Fibroblast of lung (primary cell): ENCODE data around the gene NTSR1. TPM values are rescaled to one million over a fixed set of nuclear protein-coding genes. Genes with fewer than 3 reads are reported as not detected.

Experiments
- DNase-seq, 2 donors: peaks; one replicate each; pipeline versions ENCODE4 v3.0.0 to v3.0.0-alpha.2; 2010; ENCODE audit warnings: low read depth in 2 of 2
- H2AFZ ChIP-seq: 2 replicates; pipeline ENCODE4 v1.5.1; 2012; ENCODE audit warnings: low read length, control low read depth, inconsistent platforms
- H3K27ac ChIP-seq: 2 replicates; pipeline ENCODE4 v1.5.1; 2011; ENCODE audit warnings: low read length, control low read depth; ENCODE audit not compliant: insufficient read depth
- H3K27me3 ChIP-seq: 2 replicates; pipeline ENCODE4 v1.5.1; 2011; ENCODE audit warnings: mild to moderate bottlenecking, low read length; ENCODE audit not compliant: control insufficient read depth, insufficient read depth
- H3K36me3 ChIP-seq: 2 replicates; pipeline ENCODE4 v1.5.1; 2011; ENCODE audit warnings: low read length; ENCODE audit not compliant: control insufficient read depth, insufficient read depth
- H3K4me1 ChIP-seq: 2 replicates; pipeline ENCODE4 v1.5.1; 2011; ENCODE audit warnings: low read length; ENCODE audit not compliant: control insufficient read depth, insufficient read depth; ENCODE audit errors: extremely low read depth
- H3K4me2 ChIP-seq: 2 replicates; pipeline ENCODE4 v1.5.1; 2011; ENCODE audit warnings: low read length, control low read depth; ENCODE audit not compliant: insufficient read depth; ENCODE audit errors: extremely low read depth
- H3K4me3 ChIP-seq, 4 experiments: fragments of 200-600 bp in 1 of 4; sonication (generic) in 1 of 4; replicated peaks in 1 of 4; 2 replicates each; pipeline ENCODE4 v1.5.1; 2011 to 2016; ENCODE audit warnings: low read length in 4 of 4, low read depth in 3 of 4, mild to moderate bottlenecking in 3 of 4, control low read depth in 2 of 4, inconsistent platforms in 1 of 4, mixed read lengths in 1 of 4; ENCODE audit not compliant: insufficient read depth in 1 of 4; ENCODE audit errors: control extremely low read depth in 1 of 4
- H3K79me2 ChIP-seq: 2 replicates; pipeline ENCODE4 v1.5.1; 2012; ENCODE audit warnings: mild to moderate bottlenecking, low read length, inconsistent platforms; ENCODE audit not compliant: control insufficient read depth, insufficient read depth
- H3K9ac ChIP-seq: 2 replicates; pipeline ENCODE4 v1.5.1; 2011; ENCODE audit warnings: mild to moderate bottlenecking, low read length, control low read depth; ENCODE audit not compliant: insufficient read depth
- H3K9me3 ChIP-seq: 2 replicates; pipeline ENCODE4 v1.5.1; 2012; ENCODE audit warnings: low read depth, low read length; ENCODE audit not compliant: control insufficient read depth, insufficient read depth
- H4K20me1 ChIP-seq: 2 replicates; pipeline ENCODE4 v1.5.1; 2011; ENCODE audit warnings: low read length; ENCODE audit not compliant: control insufficient read depth, insufficient read depth; ENCODE audit errors: extremely low read depth
- CTCF ChIP-seq, 2 donors: IDR thresholded peaks in 1 of 2; conservative IDR thresholded peaks in 1 of 2; 1 replicate in 1 of 2; 2 replicates in 1 of 2; pipeline ENCODE4 v1.5.1; 2011 to 2012; ENCODE audit warnings: low read length in 2 of 2, control low read depth in 1 of 2, inconsistent platforms in 1 of 2, low read depth in 1 of 2, mild to moderate bottlenecking in 1 of 2
- EZH2 ChIP-seq: IDR thresholded peaks from 2 replicates; pipeline ENCODE4 v1.5.1; 2012; ENCODE audit warnings: low read length, control low read depth, mild to moderate bottlenecking; ENCODE audit errors: missing control alignments
- polyA plus RNA-seq, 2 donors: library from polyadenylated mRNA; depleted of rRNA in 1 of 2; stranded (reverse) in 1 of 2; unstranded in 1 of 2; fragments of >200 nt; gene quantifications; 2 replicates each; pipeline ENCODE4 v1.2.1, GENCODE V29; 2011 to 2012; ENCODE audit warnings: missing spikeins in 1 of 2
- total RNA-seq: library from RNA; depleted of rRNA; stranded (reverse); fragments of >200 nt; gene quantifications from 2 replicates; pipeline ENCODE4 v1.2.1, GENCODE V29; 2014

NTSR1 gene
- total and polyA plus RNA-seq, 2 donors (not counting 1 experiment from before 2014, with no cell fraction given) = 0.05 to 0.33 TPM

GRCh38 chr20:62732842-62733525 is 24.3 kb downstream of the NTSR1 start:
- Histone ChIP-seq H3K27ac (no peak overlapping the region), H3K4me3 (no peak overlapping the region), H3K4me1 (no peaks in the 10 kb centered on the region), H2AFZ (no peak overlapping the region), H3K4me2 (no peak overlapping the region), H3K9ac (no peak overlapping the region), H3K27me3 (no peaks in the 10 kb centered on the region), H3K9me3 (no peaks in the 10 kb centered on the region), H4K20me1 (no peaks in the 10 kb centered on the region), H3K36me3 (no peaks in the 10 kb centered on the region), H3K79me2 (no peaks in the 10 kb centered on the region)
- TF ChIP-seq CTCF (conservative IDR thresholded peaks at IDR 0.05 in 1 of 2, IDR thresholded peaks at IDR 0.05 in 1 of 2; ENCODE audit: low read depth in 1 of 2, low read length in 2 of 2) = no peak
- no peak for TF ChIP-seq EZH2
- no peak for DNase-seq

GRCh38 chr20:62733526-62733842 is 24.8 kb downstream of the NTSR1 start:
- Histone ChIP-seq H3K27me3 (no peaks in the 10 kb centered on the region), H3K27ac (no peak overlapping the region), H3K36me3 (no peaks in the 10 kb centered on the region), H3K9me3 (no peaks in the 10 kb centered on the region), H4K20me1 (no peaks in the 10 kb centered on the region), H2AFZ (no peak overlapping the region), H3K79me2 (no peaks in the 10 kb centered on the region), H3K4me2 (no peak overlapping the region), H3K4me1 (no peaks in the 10 kb centered on the region), H3K9ac (no peak overlapping the region), H3K4me3 (no peak overlapping the region)
- TF ChIP-seq EZH2 (no peak), CTCF (conservative IDR thresholded peaks at IDR 0.05 in 1 of 2, IDR thresholded peaks at IDR 0.05 in 1 of 2; ENCODE audit: low read depth in 1 of 2, low read length in 2 of 2) (no peak)
- DNase-seq = no peak

GRCh38 chr20:62733891-62734290 is 25.3 kb downstream of the NTSR1 start:
- H3K36me3 ChIP-seq = no peaks in the 10 kb centered on the region

More at GRCh38 chr20:62733891-62734290, 25.3 kb downstream of the NTSR1 start:
- no peak overlapping the region for H3K9ac ChIP-seq
- no peak overlapping the region for H3K4me3 ChIP-seq
- peaks cover 2% of the 10 kb centered on the region for H3K4me1 ChIP-seq
- H3K27ac ChIP-seq = no peak overlapping the region
- no peaks in the 10 kb centered on the region for H3K9me3 ChIP-seq
- H3K79me2 ChIP-seq = no peaks in the 10 kb centered on the region
- H3K27me3 ChIP-seq = no peaks in the 10 kb centered on the region
- no peak overlapping the region for H3K4me2 ChIP-seq
- TF ChIP-seq EZH2 (no peak), CTCF (conservative IDR thresholded peaks at IDR 0.05 in 1 of 2, IDR thresholded peaks at IDR 0.05 in 1 of 2; ENCODE audit: low read depth in 1 of 2, low read length in 2 of 2) (no peak)
- no peaks in the 10 kb centered on the region for H4K20me1 ChIP-seq
- no peak overlapping the region for H2AFZ ChIP-seq
- DNase-seq = no peak
